DMS 273 (cell line): ENCODE results near the gene OGG1.

ENCODE experiments used
- DNase-seq: peaks from one replicate; lab custom pipeline; 2025; ENCODE audit not compliant: unreplicated experiment; lab: John Stamatoyannopoulos, UW

The OGG1 gene

DNA sequence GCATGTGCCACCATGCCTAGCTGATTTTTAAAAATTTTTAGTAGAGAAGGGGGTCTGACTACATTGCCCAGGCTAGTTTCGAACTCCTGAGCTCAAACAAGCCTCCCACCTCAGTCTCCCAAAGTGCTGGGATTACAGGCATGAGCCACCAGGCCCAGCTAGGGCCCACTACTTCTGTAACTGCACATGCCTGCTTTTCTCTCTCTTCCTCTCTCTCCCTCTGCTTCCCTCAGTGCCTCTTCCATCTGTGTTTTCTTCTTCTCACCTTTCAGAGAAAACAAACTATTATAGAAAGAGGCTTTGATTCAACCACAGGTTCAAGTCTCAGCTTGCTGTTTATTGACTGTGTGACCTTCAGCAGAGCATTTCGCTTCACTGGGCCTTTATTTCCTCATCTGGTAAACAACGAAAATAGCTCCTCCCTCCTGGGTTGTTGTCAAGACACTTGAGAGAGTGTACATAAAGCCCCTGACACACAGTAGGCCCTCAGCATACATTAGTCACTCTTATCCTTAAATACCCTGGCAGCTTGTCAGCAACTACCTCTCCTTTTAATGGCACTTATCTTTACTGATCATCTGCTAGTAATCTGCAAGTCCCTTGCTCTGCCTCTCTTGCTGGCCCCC is 32.3 kb downstream of the OGG1 start:
- no peak for DNase-seq

DNA sequence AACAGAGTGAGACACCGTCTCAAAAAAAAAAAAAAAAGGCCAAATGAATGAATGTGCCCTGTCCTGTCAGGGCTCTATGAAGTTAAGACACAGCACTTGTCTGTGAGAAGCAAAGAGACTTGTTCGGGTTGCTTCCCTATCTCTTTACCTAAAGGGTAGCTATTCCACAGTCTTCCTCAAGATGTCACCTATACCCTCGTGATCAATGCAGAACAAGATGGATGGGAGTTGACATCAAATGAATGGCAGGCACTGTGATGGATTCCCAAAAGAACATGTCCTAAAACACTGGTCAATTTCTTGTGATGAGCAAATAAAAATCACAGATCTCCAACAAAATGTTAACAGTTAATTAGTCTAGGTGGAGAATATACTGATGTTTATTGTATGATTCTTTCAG is 33.0 kb downstream of the OGG1 start:
- peak; percentile 16 for DNase-seq

DNA sequence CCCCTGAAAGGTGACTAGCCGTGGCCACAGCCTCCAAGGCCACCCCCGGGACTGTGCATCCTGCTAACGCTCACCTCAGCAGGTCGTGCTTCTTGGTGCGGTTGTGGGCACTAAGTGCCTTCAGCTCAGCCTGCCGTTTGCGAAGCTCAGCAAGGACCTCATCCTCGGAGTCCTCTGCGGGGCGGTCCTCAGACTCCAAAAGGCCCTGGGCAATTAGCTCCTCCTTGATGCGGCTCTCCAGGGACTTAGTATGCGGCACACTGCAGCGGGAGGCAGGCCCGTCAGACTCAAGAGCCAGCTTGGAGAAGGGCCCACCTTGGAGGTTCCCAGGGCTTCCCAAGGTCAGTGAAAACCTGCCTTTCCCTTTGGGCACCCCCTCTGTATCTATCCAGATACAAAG is 34.2 kb downstream of the OGG1 start:
- DNase-seq = no peak

DNA sequence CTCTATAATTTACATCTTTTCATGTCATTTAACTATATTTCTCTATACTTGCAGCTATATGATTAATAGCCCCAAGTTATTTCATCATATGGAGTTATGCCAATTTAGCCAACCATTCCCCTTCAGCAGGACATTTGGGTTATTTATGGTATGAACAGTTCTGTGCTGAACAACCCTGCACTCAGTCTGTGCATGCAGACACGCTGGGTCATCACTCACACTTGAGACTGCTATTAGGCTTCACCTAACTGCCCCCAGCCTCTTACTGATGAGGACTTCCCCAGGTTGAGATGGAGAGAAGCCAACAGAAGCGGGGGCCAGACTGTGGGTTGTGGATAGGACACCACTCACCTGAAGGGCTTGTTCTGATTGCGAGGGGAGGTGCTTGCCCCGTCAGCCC is 35.2 kb downstream of the OGG1 start:
- DNase-seq = no peak

DNA sequence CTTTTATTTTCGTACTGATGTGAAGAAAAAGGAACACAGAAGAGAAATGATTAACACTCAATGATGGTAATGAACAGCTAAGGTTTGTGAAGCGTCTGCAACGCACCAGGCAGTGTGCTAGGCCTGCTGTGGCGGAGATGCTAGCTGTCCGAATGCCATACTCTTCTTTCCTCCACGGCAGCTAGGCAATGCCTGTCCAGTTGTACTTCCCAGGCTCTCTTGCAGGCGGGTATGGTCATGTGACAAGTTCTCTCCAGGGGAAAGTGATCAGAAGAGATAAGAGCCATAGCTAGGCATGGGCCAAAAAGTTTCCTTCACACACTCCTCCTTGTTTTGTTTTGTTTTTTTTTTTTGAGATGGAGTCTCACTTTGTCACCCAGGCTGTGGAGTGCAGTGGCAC is 35.9 kb downstream of the OGG1 start:
- DNase-seq = no peak

DNA sequence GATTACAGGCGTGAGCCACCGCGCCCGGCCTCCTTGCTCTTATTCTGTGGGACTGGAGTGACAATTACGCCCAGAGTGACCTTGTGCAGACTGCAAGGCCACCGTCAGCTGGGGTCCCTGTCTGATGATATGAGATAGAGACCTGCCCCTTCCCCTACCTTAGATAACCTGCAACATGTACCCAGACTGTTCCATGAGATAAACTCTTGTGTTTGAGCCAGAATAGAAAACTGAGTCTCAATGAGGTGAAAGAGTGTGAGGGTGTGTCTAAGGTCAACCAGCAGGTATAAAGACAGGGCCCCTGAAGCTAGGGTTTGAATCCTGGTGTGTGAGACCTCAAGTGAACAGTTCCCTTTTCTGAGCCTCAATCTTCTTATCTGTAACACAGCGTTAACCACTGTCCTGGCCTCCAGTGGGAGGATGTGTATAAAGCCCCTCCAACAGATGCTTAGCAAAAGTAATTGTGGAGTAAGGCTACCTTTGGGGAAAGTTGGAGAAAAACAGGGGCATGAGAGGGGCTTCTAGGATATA is 36.5 kb downstream of the OGG1 start:
- DNase-seq = no peak

DNA sequence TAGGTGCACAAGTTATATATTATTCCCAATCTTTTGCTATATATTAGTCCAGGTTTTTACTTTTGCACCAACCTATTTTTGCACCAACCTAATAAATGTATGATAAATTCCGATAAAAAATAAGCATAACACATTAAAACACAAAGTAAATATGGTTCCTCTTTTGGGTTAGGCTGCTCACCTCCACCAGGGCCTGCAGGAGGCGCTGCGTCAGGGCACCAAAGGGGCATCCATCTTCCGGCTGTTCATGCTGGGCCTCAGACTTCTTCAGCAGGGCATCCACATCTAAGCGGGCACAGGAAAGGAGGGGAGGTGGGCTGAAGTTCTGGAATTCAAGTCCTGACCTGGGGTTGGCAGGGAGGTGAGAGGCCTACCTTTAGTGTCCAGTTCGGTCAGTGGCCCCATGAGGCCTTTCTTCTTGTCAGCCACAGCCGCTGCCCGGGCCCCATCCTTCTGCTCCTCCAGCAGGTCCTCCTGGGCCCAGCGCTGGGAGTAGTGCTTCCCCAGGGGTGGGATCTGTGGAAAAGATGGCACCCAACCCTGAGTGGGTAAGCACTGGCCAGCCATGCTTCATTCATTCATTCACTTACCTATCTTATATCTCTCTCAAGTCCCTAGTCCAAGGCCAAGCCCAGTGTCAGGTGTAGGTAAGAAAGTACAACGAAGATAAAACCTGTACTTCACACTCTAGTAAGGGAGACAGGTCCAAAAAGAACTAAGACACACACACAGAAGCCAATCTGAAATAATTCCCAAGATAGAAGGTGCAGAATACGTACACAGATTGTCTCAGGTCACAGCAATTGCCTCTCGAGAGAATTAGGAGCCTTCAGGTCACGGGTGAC is 37.3 kb downstream of the OGG1 start:
- no peak for DNase-seq

DNA sequence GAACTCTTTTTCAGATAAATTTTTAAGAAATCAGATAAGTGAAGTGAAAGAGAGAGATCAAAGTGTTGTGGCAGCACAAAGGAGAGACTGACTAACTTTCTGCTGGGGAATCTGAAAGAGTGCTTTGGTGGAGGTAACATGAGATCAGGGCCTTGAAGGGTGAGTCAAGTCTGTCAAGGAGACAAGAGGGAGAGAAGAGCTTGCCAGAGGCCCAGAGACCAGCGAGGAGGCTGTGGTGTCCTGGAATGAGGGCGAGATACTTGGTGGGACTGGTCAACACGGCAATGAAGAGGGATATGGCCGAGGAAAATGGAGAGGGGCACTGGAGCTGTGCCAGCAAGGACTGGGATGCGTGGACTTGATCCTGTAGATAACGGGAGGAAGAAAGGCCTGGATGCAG is 38.0 kb downstream of the OGG1 start:
- no peak for DNase-seq

DNA sequence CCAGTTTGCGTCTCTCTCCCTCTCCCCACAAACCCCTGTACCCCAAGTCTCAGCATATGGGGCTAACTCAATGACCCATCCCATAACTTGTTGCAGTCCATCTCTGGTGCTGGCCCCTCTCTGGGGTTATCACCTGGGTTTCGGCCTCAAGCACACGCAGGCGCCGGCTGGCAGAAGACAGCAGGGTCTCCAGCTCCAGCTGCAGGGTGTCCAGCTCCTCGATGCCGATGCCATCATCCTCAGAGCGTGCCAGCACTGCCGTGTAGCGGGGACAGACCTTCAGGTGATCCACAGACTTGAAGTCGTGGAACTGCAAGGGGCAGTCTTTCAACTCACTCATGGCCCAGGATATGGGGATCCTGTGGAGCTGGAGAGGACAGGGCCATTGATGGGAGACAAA is 41.4 kb downstream of the OGG1 start:
- no peak for DNase-seq

DNA sequence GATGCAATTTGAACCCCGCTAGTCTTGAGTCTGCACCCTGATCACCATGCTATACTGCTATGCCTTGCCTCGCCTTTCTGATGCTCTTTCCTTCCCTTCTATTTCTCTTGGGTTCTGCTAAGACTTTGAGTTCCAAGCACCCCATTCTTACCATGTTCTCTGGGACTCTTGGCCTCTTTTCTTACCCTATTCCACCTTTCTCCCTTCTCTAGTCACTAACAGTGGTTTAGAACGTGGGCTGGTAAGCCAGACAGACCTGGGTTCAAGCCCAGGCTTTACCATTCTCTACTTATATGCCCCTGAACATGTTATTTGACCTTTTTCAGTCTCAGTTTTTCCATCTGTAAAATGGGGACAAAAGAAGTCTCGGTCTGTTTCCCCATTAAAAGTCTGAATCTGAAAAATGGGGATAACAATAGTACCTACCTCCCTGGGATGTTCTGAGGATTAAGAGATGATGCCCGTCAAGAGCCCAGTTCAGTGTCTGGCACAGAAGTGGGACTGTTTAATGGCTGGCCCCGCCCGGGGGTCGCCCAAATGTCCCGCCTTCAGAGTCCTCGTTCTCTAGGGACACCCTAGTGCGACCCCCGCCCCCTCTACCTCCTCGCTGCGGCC is 42.1 kb downstream of the OGG1 start:
- DNase-seq = no peak

DNA sequence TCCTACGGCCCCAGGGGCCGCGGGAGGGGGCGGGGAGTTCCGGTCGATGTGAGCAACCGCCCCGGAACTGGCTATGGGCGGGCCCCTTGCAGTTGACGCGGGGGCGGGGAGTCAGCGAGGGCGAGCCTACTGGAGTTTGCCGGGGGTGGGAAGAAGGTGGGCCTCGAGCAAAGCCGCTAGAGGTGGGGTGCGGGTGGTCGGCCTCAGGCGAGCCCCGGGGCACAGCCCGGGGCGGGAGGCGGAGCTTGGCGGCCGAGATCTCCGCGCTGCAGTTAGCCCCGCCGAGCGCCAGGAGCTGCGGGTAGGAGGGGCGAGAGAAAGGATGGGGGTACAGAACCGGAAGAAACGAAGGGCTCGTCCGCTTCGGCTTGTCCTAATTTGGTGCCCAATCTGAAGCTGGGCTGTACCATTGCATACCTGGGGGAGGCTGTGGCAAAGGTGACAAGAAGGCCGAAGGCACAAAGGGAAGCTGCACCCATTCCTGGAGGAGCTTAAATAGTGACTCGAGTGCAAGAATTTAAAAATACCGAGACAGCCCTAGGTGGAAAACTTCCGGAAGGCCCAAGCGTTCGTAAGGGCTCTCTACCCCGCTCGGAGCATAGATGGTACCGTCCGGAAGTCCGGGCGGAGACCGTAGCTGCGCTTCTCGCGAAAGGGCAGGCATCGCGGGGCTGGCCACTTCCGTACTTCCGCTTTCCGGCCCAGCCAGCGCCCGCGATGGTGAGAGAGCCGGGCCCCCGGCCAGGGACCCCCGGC is 42.8 kb downstream of the OGG1 start, which contains the start of the genes ARPC4 and TADA3:
Gene ARPC4 (plus strand): TSS at position 678 of the 756 bp plus-strand sequence. CDS start 40 bp downstream, at position 718.
Gene TADA3 (minus strand): TSS at position 69 of the 756 bp plus-strand sequence. CDS start 1,007 bp downstream, outside the sequence.
- peak; percentile 96 for DNase-seq

DNA sequence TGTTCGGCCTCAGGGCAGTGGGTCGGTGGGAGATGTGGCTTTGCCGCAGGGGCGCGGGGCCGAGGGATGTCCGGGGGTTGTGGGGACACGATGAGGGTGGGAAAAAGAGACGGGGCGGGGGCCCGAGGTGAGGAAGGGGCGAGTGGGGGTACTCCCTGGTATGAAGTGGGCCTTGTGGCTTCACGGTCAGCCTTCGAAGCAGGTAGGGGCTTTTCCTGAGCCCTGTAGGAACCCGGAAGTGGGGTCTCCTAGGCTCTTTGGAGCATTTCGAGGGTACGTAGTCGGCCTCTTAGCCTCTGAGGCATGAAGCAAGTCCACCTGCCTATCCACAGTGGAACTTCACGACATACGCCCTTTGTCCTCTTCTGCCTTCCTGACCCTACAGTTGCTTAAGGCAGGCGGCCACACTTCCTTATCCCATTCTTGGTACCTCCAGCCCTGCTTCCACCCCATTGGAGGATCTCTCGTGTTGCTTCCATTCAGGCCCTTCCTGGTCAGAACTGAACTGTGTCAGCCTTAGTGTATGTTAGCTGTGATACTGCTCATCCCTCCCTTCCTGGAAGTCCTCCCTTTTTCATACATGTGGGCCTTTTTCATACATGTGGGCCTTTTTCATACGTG is 43.5 kb downstream of the OGG1 start:
- DNase-seq = peak; percentile 39

DNA sequence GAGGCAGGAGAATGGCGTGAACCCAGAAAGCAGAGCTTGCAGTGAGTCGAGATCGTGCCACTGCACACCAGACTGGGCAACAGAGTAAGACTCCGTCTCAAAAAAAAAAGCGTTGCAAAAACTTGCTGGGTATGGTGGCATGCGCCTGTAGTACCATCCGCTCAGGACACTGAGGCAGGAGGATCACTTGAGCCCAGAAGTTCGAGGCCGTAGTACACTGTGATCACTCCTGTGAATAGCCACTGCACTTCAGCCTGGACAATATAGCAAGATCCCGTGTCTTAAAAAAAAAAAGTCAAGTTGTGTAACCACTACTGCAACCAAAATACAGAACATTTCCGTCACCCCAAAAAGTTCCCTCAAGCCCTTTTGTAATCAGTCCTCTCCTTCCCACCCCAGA is 44.6 kb downstream of the OGG1 start:
- DNase-seq = no peak

DNA sequence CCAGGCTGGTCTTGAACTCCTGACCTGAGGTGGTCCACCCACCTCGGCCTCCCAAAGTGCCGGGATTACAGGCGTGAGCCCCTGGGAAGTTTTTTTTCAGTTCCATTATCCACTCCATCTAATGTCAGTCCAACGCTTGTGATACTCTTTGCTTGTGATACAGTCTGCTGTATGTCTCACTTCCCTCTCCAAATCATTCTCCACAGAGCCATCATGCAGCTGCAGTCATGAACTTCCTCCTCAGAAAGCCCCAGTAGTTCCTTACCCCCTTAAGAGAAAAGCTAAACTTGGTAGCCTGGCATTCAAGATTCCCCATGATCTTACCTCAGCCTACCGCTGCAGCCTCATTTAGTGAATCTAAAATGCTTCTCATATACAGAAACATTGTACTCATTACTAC is 45.5 kb downstream of the OGG1 start:
- DNase-seq = no peak

DNA sequence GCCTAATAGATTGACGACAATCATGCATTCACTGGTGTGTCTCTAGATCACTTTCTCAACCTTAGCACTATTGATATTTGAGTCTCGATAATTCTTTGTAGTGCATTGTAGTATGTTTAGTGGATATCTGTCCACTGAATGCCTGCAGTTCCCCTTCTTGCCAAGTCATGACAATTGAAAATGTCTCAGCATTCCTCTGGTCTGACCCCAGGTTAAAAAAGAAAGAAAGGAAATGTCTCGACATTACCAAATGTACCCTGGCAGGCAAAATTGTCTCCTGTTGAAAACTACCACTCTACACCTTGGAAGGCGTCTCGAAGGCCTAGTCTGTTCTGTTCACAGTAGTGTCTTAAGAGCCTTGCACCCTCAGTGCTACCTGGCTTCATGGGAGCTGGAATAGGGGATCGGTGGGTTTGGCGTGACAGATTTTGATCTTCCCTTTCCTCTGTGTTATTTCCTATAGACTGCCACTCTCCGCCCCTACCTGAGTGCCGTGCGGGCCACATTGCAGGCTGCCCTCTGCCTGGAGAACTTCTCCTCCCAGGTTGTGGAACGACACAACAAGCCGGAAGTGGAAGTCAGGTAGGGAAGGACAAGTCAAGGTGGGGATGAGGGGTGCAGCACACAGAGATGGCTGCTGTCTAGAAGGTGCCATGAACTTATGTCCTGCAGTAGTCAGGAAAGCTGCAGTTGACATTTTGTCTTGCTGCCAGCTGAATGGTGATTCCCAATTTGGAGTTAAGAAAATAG is 47.6 kb downstream of the OGG1 start:
- no peak for DNase-seq

DNA sequence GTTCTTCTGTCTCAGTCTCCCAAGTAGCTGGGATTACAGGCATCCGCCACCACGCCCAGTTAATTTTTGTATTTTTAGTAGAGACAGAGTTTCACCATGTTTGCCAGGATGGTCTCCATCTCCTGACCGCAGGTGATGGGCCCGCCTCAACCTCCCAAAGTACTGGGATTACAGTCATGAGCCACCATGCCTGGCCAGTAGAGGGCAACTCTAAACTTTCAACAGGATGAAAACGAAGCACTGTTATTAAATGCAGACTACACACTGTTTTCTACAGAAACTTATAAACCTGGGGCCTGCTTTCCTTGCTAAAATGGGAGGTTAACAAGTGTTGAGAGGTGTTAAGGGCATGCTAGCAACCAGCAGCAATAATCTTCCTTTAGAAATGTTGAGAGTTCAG is 50.8 kb downstream of the OGG1 start:
- DNase-seq = peak; percentile 26

DNA sequence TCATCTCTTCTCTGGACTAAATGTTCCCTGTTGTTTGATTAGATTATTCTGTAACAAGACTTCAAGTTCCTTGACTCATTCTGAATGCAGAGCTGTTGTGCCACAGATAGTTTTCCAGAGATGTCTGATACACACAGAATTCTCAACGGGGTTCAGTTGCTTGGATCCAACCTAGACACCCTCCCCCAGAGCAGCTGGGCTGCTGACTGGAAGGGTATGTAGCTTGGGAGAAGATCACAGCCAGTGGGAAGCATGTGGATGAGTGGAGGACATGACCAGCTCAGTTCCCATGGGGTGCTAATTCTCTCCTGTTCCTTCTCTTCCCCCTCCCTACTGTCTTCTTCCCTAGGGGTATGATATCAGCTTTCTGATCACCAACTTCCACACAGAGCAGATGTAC is 53.7 kb downstream of the OGG1 start:
- DNase-seq = no peak

DNA sequence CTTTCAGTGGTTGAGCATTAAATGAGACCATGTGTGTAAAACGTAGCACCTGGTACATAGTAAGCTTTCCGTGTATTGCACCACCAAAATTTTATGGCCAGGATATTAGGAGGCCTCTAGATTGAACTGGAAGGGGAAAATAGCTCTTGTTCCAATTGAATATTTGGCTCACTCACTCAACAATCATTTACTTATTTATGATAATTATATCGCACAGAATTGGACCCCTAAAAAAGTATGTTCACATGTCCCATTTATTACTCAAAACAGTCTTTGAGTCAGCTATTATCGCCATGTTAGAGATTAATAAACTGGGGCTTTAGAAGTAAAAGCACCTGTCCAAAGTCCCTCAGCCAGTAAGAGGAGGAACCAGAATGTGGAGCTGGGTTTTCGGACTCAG is 55.2 kb downstream of the OGG1 start:
- DNase-seq = no peak

DNA sequence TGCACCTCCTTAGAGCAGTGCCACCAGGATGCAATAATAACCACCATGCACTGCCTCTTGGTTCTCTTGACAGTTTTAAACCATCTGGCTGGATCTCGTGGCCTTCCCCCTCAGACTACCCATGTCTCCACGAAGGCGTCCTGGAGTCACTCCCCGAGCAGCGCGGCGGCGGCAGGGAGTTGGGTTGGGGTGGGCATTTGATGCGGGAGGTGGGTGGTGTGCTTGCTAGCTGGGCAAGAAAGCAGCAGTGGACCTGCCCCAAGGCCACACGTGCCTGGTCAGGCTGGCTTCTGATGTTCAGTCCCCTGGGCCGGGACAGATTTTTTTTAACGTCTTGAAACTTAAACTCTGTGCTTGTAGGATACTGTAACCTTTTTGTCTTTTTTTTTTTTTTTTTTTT is 56.4 kb downstream of the OGG1 start:
- peak; percentile 48 for DNase-seq
